Tracheal epithelial cell (primary cell): ENCODE results near the gene APOL1. TPM values are rescaled to one million over a fixed set of nuclear protein-coding genes. Genes with fewer than 3 reads are reported as not detected.

ENCODE experiments used
- total RNA-seq: library from RNA; depleted of rRNA; stranded (reverse); fragments of >200 nt; gene quantifications from 2 replicates; pipeline ENCODE4 v1.2.1, GENCODE V29; 2014

APOL1 gene
- total RNA-seq, result 7.2 and 56.9 TPM in 2 replicates

GRCh38 chr22:36252754-36253522 is at the start of gene APOL1:
APOL1 (plus strand) TSS chr22:36253133; CDS start chr22:36254956, 1,823 bp downstream.

GRCh38 chr22:36239401-36240171 is 13.3 kb upstream of the APOL1 start, which contains the start of gene APOL2:
APOL2 (minus strand) TSS chr22:36239527; CDS start chr22:36233162, 6,365 bp downstream.

Other genes with a start within 250 kb of the APOL1 start
- gene RBFOX2, start 224.3 kb upstream of the APOL1 start, total RNA-seq, result 75.2 and 85.3 TPM in 2 replicates
- gene APOL3, start 92.4 kb upstream of the APOL1 start, total RNA-seq, result 0.21 and 2.9 TPM in 2 replicates
- gene APOL4, start 51.3 kb upstream of the APOL1 start, total RNA-seq, result not detected in 2 replicates
- gene APOL2, start 13.6 kb upstream of the APOL1 start, total RNA-seq, result 9.6 and 47.2 TPM in 2 replicates
- 215 and 642 TPM in 2 replicates for gene MYH9, start 134.8 kb downstream of the APOL1 start, total RNA-seq
- 10.6 and 12.6 TPM in 2 replicates for gene TXN2, start 228.5 kb downstream of the APOL1 start, total RNA-seq